ENCODE results near the gene UBE2E3. TPM values are rescaled to one million over a fixed set of nuclear protein-coding genes. Genes with fewer than 3 reads are reported as not detected.
"Not testable (repeated sequence)": the region's sequence is repeated elsewhere in the genome, so short reads cannot be mapped to it uniquely, and the experiment has no call there.

UBE2E3 gene
- polyA plus RNA-seq, 1 donor: 77.2 TPM

DNA sequence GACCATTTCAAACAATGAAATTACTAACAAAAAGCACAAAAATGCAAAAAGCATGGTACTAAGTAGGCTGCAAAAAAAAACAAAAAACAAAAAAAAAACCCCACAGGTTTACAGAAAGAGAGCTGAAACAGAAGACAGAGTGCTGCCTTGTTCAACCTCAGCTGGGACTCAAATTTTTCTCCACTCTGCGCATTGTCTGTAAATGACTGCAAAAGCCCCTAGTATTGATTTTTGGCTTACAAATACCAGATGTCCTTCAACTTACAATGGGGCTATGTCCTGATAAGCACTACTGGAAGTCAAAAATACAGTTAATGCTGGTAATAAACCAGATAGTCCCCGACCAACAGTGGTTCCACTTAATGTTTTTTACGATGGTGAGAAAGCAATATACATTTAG is 42.2 kb downstream of the UBE2E3 start:
- Histone ChIP-seq H3K27ac (ENCODE audit: low read length) (no peak overlapping the region), H3K36me3 (ENCODE audit: control insufficient read depth, insufficient read depth, low read length) (no peaks in the 10 kb centered on the region), H3K9me3 (ENCODE audit: control insufficient read depth, low read depth, low read length) (no peaks in the 10 kb centered on the region), H3K4me3 (ENCODE audit: low read length) (no peak overlapping the region), H3K27me3 (ENCODE audit: control insufficient read depth, insufficient read depth, low read length) (no peaks in the 10 kb centered on the region), H3K4me1 (ENCODE audit: control insufficient read depth, insufficient read depth, low read length) (no peaks in the 10 kb centered on the region)
- 40% methylated on average over 1 of the region's 3 CpGs for WGBS (ENCODE audit: insufficient coverage, low lambda C conversion rate)
- no peak for DNase-seq

- Histone ChIP-seq H3K27me3 (ENCODE audit: control insufficient read depth, insufficient read depth, low read length) (no peaks in the 10 kb centered on the region), H3K4me3 (ENCODE audit: low read length) (no peak overlapping the region), H3K4me1 (ENCODE audit: control insufficient read depth, insufficient read depth, low read length) (no peaks in the 10 kb centered on the region), H3K27ac (ENCODE audit: low read length) (no peak overlapping the region), H3K9me3 (ENCODE audit: control insufficient read depth, low read depth, low read length) (no peaks in the 10 kb centered on the region), H3K36me3 (ENCODE audit: control insufficient read depth, insufficient read depth, low read length) (no peaks in the 10 kb centered on the region)
- 100% methylated on average over 2 of the region's 3 CpGs for WGBS (ENCODE audit: insufficient coverage, low lambda C conversion rate)
- no peak for DNase-seq
Observed at GRCh38 chr2:181025004-181025403, 44.6 kb downstream of the UBE2E3 start.

DNA sequence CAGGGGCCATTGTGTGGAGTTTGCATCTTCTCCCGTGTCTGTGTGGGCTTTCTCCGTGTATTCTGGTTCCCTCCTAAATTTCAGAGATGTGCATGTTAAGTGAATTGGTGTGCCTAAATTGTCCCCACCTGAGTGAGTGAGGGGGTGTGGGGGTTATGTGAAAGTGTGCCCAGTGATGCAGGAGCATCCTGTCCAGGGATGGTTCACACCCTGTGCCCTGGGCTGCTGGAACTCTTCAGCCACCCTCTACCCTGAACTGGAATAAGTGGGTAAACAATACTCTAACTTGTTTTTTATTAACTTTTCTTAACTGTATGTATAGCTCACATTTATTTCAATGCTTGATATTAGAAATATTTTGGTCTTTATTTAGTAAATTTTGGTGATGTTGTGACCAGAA is 56.0 kb downstream of the UBE2E3 start:
- DNase-seq: no peak
- H3K36me3 ChIP-seq (ENCODE audit: control insufficient read depth, insufficient read depth, low read length): no peaks in the 10 kb centered on the region
- no peak overlapping the region for H3K27ac ChIP-seq (ENCODE audit: low read length)
- no peaks in the 10 kb centered on the region for H3K9me3 ChIP-seq (ENCODE audit: control insufficient read depth, low read depth, low read length)
- H3K4me1 ChIP-seq (ENCODE audit: control insufficient read depth, insufficient read depth, low read length): no peaks in the 10 kb centered on the region
- no peaks in the 10 kb centered on the region for H3K27me3 ChIP-seq (ENCODE audit: control insufficient read depth, insufficient read depth, low read length)
- WGBS (ENCODE audit: insufficient coverage, low lambda C conversion rate): no CpG with 5 or more reads among the region's 2 CpGs
- H3K4me3 ChIP-seq (ENCODE audit: low read length): no peak overlapping the region

- Histone ChIP-seq H3K36me3 (ENCODE audit: control insufficient read depth, insufficient read depth, low read length) (no peaks in the 10 kb centered on the region), H3K4me1 (ENCODE audit: control insufficient read depth, insufficient read depth, low read length) (no peaks in the 10 kb centered on the region), H3K9me3 (ENCODE audit: control insufficient read depth, low read depth, low read length) (no peaks in the 10 kb centered on the region), H3K27me3 (ENCODE audit: control insufficient read depth, insufficient read depth, low read length) (no peaks in the 10 kb centered on the region), H3K27ac (ENCODE audit: low read length) (no peak overlapping the region), H3K4me3 (ENCODE audit: low read length) (no peak overlapping the region)
- WGBS (ENCODE audit: insufficient coverage, low lambda C conversion rate): 100% methylated on average over 2 of the region's 4 CpGs
- no peak for DNase-seq
Observed at GRCh38 chr2:181036848-181037603, 56.6 kb downstream of the UBE2E3 start.

- WGBS (ENCODE audit: insufficient coverage, low lambda C conversion rate): no CpG with 5 or more reads among the region's 1 CpG
- H3K4me1 ChIP-seq (ENCODE audit: control insufficient read depth, insufficient read depth, low read length): no peaks in the 10 kb centered on the region
- no peaks in the 10 kb centered on the region for H3K9me3 ChIP-seq (ENCODE audit: control insufficient read depth, low read depth, low read length)
- DNase-seq: no peak
- no peak overlapping the region for H3K4me3 ChIP-seq (ENCODE audit: low read length)
- no peak overlapping the region for H3K27ac ChIP-seq (ENCODE audit: low read length)
- H3K36me3 ChIP-seq (ENCODE audit: control insufficient read depth, insufficient read depth, low read length): no peaks in the 10 kb centered on the region
- no peaks in the 10 kb centered on the region for H3K27me3 ChIP-seq (ENCODE audit: control insufficient read depth, insufficient read depth, low read length)
Observed at GRCh38 chr2:181037922-181038321, 57.5 kb downstream of the UBE2E3 start.

GRCh38 chr2:181038796-181039195 is 58.4 kb downstream of the UBE2E3 start:
- DNase-seq: no peak
- H3K4me1 ChIP-seq (ENCODE audit: control insufficient read depth, insufficient read depth, low read length): no peaks in the 10 kb centered on the region
- H3K36me3 ChIP-seq (ENCODE audit: control insufficient read depth, insufficient read depth, low read length): no peaks in the 10 kb centered on the region
- no CpG with 5 or more reads among the region's 4 CpGs for WGBS (ENCODE audit: insufficient coverage, low lambda C conversion rate)
- no peaks in the 10 kb centered on the region for H3K27me3 ChIP-seq (ENCODE audit: control insufficient read depth, insufficient read depth, low read length)
- H3K27ac ChIP-seq (ENCODE audit: low read length): no peak overlapping the region
- no peak overlapping the region for H3K4me3 ChIP-seq (ENCODE audit: low read length)
- no peaks in the 10 kb centered on the region for H3K9me3 ChIP-seq (ENCODE audit: control insufficient read depth, low read depth, low read length)

DNA sequence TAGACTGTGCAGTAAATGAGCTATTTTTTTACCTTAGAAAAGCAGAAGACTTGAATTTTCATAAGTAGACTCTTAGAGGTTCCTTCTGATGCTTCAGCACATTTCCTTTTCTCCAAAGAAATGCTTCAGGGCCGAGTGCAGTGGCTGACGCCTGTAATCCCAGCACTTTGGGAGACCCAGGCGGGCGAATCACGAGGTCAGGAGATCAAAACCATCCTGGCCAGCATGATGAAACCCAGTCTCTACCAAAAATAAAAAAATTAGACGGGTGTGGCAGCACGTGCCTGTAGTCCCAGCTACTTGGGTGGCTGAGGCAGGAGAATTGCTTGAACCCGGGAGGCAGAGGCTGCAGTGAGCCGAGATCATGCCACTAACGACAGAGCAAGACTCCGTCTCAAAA is 60.4 kb downstream of the UBE2E3 start:
- not testable (repeated sequence) for H3K9me3 ChIP-seq (ENCODE audit: control insufficient read depth, low read depth, low read length); H3K27ac ChIP-seq (ENCODE audit: low read length); H3K4me3 ChIP-seq (ENCODE audit: low read length); H3K36me3 ChIP-seq (ENCODE audit: control insufficient read depth, insufficient read depth, low read length); H3K4me1 ChIP-seq (ENCODE audit: control insufficient read depth, insufficient read depth, low read length); DNase-seq; H3K27me3 ChIP-seq (ENCODE audit: control insufficient read depth, insufficient read depth, low read length)
- no CpG with 5 or more reads among the region's 11 CpGs for WGBS (ENCODE audit: insufficient coverage, low lambda C conversion rate)

- H3K36me3 ChIP-seq (ENCODE audit: control insufficient read depth, insufficient read depth, low read length): no peaks in the 10 kb centered on the region
- WGBS (ENCODE audit: insufficient coverage, low lambda C conversion rate): no CpG with 5 or more reads among the region's 2 CpGs
Observed at GRCh38 chr2:181041661-181042060, 61.3 kb downstream of the UBE2E3 start.

GRCh38 chr2:181042706-181043105 is 62.3 kb downstream of the UBE2E3 start:
- H3K36me3 ChIP-seq (ENCODE audit: control insufficient read depth, insufficient read depth, low read length): no peaks in the 10 kb centered on the region
- no peaks in the 10 kb centered on the region for H3K27me3 ChIP-seq (ENCODE audit: control insufficient read depth, insufficient read depth, low read length)
- H3K27ac ChIP-seq (ENCODE audit: low read length): no peak overlapping the region
- H3K9me3 ChIP-seq (ENCODE audit: control insufficient read depth, low read depth, low read length): no peaks in the 10 kb centered on the region
- H3K4me1 ChIP-seq (ENCODE audit: control insufficient read depth, insufficient read depth, low read length): no peaks in the 10 kb centered on the region
- DNase-seq: no peak
- H3K4me3 ChIP-seq (ENCODE audit: low read length): no peak overlapping the region
- WGBS (ENCODE audit: insufficient coverage, low lambda C conversion rate): no CpG with 5 or more reads among the region's 1 CpG

More at GRCh38 chr2:181041661-181042060, 61.3 kb downstream of the UBE2E3 start:
- H3K27ac ChIP-seq (ENCODE audit: low read length): no peak overlapping the region
- no peaks in the 10 kb centered on the region for H3K27me3 ChIP-seq (ENCODE audit: control insufficient read depth, insufficient read depth, low read length)
- H3K9me3 ChIP-seq (ENCODE audit: control insufficient read depth, low read depth, low read length): no peaks in the 10 kb centered on the region
- no peak overlapping the region for H3K4me3 ChIP-seq (ENCODE audit: low read length)
- no peaks in the 10 kb centered on the region for H3K4me1 ChIP-seq (ENCODE audit: control insufficient read depth, insufficient read depth, low read length)
- DNase-seq: no peak

GRCh38 chr2:181046833-181047232 is 66.4 kb downstream of the UBE2E3 start:
- WGBS (ENCODE audit: insufficient coverage, low lambda C conversion rate): 100% methylated on average over 1 of the region's 1 CpG

GRCh38 chr2:181047829-181048228 is 67.4 kb downstream of the UBE2E3 start:
- 80% methylated on average over 4 of the region's 4 CpGs for WGBS (ENCODE audit: insufficient coverage, low lambda C conversion rate)
- H3K27me3 ChIP-seq (ENCODE audit: control insufficient read depth, insufficient read depth, low read length): no peaks in the 10 kb centered on the region
- no peak overlapping the region for H3K27ac ChIP-seq (ENCODE audit: low read length)
- H3K4me3 ChIP-seq (ENCODE audit: low read length): no peak overlapping the region
- no peaks in the 10 kb centered on the region for H3K4me1 ChIP-seq (ENCODE audit: control insufficient read depth, insufficient read depth, low read length)
- no peaks in the 10 kb centered on the region for H3K36me3 ChIP-seq (ENCODE audit: control insufficient read depth, insufficient read depth, low read length)
- DNase-seq: no peak
- H3K9me3 ChIP-seq (ENCODE audit: control insufficient read depth, low read depth, low read length): no peaks in the 10 kb centered on the region

More at GRCh38 chr2:181046833-181047232, 66.4 kb downstream of the UBE2E3 start:
- Histone ChIP-seq H3K4me1 (ENCODE audit: control insufficient read depth, insufficient read depth, low read length) (no peaks in the 10 kb centered on the region), H3K9me3 (ENCODE audit: control insufficient read depth, low read depth, low read length) (no peaks in the 10 kb centered on the region), H3K27me3 (ENCODE audit: control insufficient read depth, insufficient read depth, low read length) (no peaks in the 10 kb centered on the region), H3K27ac (ENCODE audit: low read length) (no peak overlapping the region), H3K4me3 (ENCODE audit: low read length) (no peak overlapping the region), H3K36me3 (ENCODE audit: control insufficient read depth, insufficient read depth, low read length) (no peaks in the 10 kb centered on the region)
- DNase-seq: no peak
